ENCODE data around the gene LRP10.
A peak's percentile ranks its signal among the peaks of the same experiment; 100 is the strongest.
"Not testable (repeated sequence)": the region's sequence is repeated elsewhere in the genome, so short reads cannot be mapped to it uniquely, and the experiment has no call there.

The LRP10 gene

GRCh38 chr14:22886500-22887259 is 15.1 kb downstream of the LRP10 start:
- DNase-seq (ENCODE audit: low read depth, low spot score) = peak; percentile 51

GRCh38 chr14:22887260-22887989 is 15.9 kb downstream of the LRP10 start:
- DNase-seq (ENCODE audit: low read depth, low spot score) = no peak

GRCh38 chr14:22887990-22888378 is 16.4 kb downstream of the LRP10 start:
- DNase-seq (ENCODE audit: low read depth, low spot score) = no peak

- DNase-seq (ENCODE audit: low read depth, low spot score) = no peak
These were observed 17.1 kb downstream of the LRP10 start for GRCh38 chr14:22888662-22889061.

DNA sequence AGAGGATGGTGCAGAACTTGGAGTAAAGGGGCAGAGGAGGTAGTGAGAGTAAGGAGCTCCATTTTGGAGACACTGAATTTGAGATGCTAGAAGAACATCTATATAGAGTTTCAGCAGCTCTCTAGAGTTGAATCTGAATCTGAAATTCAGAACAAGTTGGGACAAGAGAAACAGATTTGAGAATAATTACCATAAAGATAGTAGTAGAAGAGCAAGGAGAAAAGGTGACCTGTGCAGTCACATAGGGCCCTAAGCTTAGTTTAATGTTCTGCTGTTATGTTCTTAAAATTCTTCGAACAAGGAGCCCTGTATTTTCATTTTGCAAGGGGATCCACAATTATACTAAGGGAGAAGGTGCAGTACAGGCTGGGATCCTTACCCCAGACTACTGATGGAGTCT is 18.9 kb downstream of the LRP10 start:
- no peak for DNase-seq (ENCODE audit: low read depth, low spot score)

DNA sequence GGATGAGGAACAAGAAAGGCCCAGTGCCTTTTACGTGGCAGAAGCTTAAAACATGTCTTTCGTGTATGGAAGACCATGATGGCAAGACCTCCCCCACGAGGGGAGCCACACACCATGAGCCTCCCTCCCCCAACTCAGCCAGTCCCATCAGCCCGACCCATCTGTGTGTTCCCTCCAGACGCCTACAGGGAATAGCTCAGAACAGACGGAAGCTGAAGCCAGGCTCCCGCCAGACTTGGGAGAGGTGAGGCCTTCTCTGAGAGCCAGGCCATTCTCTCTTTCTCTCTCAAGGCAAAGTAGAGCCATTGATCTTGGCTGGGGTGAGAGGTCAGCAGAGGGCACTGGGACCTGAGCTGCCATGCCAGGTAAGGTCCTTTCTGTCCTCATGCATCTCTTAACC is 20.9 kb downstream of the LRP10 start:
- DNase-seq (ENCODE audit: low read depth, low spot score) = no peak

- no peak for DNase-seq (ENCODE audit: low read depth, low spot score)
These were observed 22.2 kb downstream of the LRP10 start for GRCh38 chr14:22893706-22894105.

DNA sequence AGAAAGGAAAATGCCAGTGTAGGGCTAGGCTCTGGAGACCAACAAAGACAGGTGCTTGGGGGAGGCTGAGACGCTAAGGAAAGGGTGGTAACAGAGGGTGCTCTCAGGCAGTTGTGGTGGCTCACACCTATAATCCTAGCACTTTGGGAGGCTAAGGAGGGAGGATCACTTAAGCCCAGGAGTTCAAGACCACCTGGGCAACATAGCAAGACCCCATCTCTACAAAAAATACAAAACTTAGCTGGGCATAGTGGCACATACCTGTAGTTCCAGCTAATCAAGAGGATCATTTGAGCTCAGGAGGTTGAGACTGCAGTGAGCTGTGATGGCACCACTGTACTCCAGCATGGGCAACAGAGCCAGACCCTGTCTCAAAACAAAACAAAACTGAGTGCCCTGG is 23.9 kb downstream of the LRP10 start:
- DNase-seq (ENCODE audit: low read depth, low spot score) = no peak

DNA sequence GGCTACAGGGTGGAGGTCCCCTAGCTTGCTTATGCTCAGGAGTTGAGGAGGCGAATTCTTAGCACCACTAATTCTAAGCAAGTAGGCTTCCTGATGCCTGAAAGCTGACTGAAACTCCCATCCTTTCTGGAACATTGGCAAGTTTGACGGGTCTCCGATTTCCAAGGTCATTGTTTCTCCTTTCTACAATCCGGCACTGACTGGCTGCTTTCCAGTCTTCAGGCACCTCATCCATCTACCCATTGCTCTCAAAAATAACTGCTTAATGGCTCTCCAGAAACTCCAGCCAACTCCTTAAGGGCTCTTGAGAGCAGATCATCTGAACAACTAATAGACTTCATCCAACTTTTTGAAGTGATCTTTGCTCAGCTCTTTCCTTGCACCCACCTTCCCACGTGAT is 24.8 kb downstream of the LRP10 start:
- no peak for DNase-seq (ENCODE audit: low read depth, low spot score)

GRCh38 chr14:22896760-22897159 is 25.2 kb downstream of the LRP10 start:
- DNase-seq (ENCODE audit: low read depth, low spot score) = no peak

DNA sequence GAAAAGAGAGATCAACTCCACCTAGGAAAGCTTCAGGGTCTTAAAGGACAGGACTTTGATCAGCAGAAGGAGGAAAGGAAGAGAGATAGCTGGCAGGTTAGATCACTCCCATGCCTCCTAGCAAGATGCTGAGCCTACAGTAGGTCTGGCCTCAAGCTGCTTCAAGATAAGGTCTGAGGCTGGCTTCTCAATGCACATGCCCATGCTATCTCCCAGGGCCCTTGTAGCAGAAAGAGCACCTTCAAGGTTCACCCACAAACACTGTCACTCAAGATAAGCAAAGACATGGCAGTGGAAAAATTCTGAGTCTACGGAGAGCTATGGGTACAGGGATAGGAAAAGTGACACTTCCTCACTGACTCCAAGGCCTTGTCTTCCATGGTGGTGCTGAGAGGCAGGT is 25.8 kb downstream of the LRP10 start:
- DNase-seq (ENCODE audit: low read depth, low spot score) = no peak

DNA sequence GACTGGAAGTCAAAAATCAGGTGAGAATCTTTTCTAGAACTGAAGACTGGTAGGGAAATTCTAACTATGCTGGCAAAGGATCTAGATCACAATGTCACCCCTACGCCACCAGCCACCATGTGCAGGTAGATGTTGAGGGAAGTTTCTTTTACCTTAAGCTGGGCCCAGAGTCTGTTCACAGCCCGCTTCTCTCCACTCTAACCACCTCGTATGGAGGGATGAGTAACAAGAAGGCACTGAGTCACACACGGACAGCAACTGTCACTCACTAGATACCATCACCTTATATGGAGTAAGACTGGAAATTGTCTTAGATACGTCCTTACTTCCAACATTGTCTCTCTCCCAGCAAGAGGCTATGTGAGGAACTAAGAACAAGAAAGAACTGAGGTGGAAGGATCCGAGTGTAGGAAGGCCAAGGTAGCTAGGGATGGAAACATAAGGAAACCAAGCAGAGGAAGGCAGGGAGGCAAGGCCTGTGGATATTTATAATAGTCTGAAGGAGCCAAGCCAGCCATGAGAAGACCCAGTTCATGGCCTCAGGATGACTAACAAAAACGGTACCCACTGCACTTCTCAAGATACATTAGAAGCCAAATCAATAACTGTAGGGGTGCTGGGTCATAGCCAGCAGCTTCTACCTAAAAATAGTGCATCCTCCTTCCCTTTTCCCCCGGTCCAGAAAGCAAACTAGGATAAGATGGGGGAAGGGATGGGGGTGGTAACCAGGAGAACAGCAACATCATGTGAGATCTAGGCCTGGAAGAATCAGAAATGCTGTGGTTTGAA is 27.0 kb downstream of the LRP10 start:
- no peak for DNase-seq (ENCODE audit: low read depth, low spot score)

DNA sequence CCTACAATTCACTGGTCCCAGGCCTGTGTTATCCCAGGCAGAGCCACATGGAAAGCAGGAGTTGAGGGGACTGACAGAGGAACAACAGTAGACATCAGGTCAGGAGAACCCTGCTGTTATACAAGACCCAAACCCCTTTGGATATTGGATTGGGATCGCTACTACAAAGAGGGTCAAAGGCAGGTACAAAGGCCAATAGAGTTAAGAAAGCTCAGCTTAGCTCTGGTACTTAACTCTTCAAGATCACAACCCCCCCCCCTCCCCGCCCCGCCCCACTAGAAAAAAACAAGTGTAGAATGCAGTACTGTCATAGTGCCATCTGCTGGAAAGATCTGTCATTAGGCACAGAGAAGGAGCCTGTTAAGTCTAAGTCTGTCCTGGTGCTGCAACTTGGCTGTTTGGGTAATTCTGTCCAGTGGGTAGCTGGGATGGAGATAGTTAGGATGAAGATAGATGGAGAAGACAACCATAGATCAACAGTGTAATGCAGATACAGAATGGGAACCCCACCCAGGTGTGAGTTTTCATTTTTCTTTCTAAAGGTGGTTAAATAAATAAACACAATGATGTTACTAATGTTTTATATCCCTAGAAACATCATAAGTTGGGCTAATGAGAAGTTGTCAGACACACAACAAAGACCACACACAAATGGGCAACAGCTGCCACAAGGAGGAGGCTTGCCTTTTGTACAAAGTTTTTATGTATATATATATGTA is 28.7 kb downstream of the LRP10 start:
- DNase-seq (ENCODE audit: low read depth, low spot score) = no peak

GRCh38 chr14:22901799-22902198 is 30.3 kb downstream of the LRP10 start:
- DNase-seq (ENCODE audit: low read depth, low spot score) = no peak

DNA sequence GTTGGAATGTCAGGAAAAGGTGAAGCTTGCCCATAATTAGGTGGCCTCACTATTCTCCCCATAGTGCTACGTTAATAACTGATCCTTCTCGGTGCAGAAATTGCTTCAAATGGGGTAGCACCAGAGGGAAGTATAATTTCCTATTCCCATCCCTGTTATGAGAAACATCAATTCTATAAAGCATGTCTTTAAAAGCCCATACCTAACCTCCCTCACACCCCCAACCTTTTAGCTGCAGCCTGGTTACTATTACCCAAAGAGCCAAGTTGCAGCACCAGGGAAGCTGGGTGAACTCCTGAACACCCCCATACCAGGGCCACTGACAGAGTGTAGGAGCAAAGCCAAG is 32.2 kb downstream of the LRP10 start:
- no peak for DNase-seq (ENCODE audit: low read depth, low spot score)

DNA sequence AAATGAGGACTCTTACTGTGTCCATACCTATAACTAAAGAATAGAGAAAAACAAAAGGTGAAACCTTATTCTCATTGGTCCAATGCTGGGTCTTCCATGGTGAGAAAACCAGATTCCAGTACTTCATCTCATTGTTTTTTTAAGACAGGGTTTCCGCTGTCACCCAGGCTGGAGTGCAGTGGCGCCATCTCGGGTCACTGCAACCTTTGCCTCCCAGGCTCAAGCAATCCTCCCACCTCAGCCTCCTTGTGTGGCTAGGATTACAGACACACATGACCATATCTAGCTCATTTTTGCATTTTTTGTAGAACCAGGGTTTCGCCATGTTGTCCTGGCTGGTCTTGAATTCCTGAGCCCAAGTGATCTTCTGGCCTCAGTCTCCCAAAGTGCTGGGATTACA is 34.1 kb downstream of the LRP10 start:
- no peak for DNase-seq (ENCODE audit: low read depth, low spot score)

DNA sequence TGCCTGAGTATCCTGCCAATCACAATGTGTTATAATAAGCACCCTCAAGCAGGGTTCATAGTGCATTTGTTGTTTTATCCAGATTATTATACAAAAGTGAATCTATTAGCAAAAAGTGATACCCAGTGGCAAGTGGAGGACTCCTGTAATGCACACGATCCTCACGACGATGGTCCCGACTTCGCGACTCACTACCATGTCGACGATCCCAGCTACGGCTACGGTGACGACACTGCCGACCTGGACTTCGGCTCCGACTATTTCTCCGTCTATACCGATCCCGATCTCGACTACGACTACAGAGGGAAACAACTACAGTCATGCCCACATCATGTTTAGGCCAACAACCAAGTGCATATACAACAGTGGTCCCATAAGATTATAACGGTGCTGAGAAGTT is 34.5 kb downstream of the LRP10 start:
- no peak for DNase-seq (ENCODE audit: low read depth, low spot score)

DNA sequence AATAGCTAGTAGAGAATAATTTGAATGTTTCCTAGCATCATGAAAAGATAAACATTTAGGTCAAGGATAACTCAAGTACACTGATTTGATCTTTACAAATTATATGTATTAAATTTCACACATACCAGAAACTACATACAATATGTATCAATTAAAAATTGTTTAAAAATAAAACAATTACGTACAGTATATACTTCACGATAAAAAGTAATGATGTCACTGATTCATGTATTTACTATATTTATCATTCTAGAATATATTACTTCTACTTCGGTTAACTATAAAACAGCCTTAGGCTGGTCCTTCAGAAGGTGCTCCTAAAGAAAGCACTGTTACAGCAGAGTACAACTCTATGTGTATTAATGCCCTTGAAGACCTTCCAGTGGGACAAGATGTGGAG is 35.9 kb downstream of the LRP10 start:
- no peak for DNase-seq (ENCODE audit: low read depth, low spot score)

DNA sequence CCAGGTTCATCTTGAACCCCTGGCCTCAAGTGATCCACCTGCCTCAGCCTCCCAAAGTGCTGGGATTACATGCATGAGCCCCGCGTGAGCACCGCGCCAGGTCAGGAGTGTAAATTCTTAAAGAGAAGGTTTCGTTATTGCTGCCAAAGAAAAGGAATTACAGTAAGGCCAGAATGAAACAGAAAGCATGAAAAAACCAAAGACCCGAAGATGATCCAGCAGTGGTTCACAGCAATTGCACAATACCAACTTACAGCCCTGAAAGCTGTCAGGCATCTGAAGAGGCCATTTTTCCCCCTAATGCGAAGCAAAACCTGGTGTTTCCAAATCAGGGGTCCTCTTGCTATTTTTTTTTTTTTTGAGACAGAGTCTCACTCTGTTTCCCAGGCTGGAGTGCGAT is 37.1 kb downstream of the LRP10 start:
- DNase-seq (ENCODE audit: low read depth, low spot score) = no peak

- no peak for DNase-seq (ENCODE audit: low read depth, low spot score)
These were observed 39.4 kb downstream of the LRP10 start for GRCh38 chr14:22910916-22911315.

GRCh38 chr14:22914836-22915235 is 43.3 kb downstream of the LRP10 start:
- DNase-seq (ENCODE audit: low read depth, low spot score) = not testable (repeated sequence)
